Measurements from ENCODE around the gene ZC3H6.

GRCh38 chr2:112244854-112245253, 30.5 kb upstream of the ZC3H6 start:
- TF ChIP-seq, protein P1, sequence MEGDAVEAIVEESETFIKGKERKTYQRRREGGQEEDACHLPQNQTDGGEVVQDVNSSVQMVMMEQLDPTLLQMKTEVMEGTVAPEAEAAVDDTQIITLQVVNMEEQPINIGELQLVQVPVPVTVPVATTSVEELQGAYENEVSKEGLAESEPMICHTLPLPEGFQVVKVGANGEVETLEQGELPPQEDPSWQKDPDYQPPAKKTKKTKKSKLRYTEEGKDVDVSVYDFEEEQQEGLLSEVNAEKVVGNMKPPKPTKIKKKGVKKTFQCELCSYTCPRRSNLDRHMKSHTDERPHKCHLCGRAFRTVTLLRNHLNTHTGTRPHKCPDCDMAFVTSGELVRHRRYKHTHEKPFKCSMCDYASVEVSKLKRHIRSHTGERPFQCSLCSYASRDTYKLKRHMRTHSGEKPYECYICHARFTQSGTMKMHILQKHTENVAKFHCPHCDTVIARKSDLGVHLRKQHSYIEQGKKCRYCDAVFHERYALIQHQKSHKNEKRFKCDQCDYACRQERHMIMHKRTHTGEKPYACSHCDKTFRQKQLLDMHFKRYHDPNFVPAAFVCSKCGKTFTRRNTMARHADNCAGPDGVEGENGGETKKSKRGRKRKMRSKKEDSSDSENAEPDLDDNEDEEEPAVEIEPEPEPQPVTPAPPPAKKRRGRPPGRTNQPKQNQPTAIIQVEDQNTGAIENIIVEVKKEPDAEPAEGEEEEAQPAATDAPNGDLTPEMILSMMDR (IDR thresholded peaks at IDR 0.05): no peak
- no peak for TF ChIP-seq POLR2A (IDR thresholded peaks at IDR 0.05)
